KBM-7 (cell line): ENCODE measurements around the gene SCP2.

Source experiments
- DNase-seq: peaks from one replicate; pipeline ENCODE4 v3.0.0-alpha.2; 2015
- in situ Hi-C: fragments of 300-500 bp; cut with MboI; formaldehyde crosslinking; loops from 2 replicates; pipeline ENCODE4 v1.14.3; 2020; ENCODE audit warnings: low sequenced_read_pairs, low pct_unique_long_range_greater_than_20kb, mixed read lengths

SCP2 gene

GRCh38 chr1:53075206-53075605, 148.1 kb downstream of the SCP2 start:
- in situ Hi-C loops: no loop called here
- no peak for DNase-seq

DNA sequence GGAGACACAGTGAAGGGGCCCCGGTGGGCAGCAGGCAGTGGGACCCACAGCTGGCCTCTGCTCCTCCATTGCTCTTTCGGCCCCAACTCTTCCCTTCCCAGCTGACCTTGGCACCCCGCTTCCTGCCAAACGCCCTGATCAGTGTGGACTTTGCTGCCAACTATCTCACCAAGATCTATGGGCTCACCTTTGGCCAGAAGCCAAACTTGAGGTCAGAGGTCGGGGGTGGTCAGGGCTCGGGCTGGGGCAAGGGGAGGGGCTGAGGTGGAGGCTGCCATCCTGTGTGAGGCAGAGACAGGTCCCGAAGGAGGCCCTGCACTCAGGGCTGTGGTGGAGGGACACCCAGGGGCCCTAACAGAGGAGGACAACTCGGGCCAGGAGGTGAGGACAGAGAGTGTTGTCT, 148.7 kb downstream of the SCP2 start:
- in situ Hi-C loops: no loop called here
- no peak for DNase-seq

- in situ Hi-C loops: no loop called here
- DNase-seq: no peak
Observed at GRCh38 chr1:53076165-53076564, 149.1 kb downstream of the SCP2 start.

- in situ Hi-C loops: no loop called here
Observed at GRCh38 chr1:53076721-53077598, 149.9 kb downstream of the SCP2 start.

DNA sequence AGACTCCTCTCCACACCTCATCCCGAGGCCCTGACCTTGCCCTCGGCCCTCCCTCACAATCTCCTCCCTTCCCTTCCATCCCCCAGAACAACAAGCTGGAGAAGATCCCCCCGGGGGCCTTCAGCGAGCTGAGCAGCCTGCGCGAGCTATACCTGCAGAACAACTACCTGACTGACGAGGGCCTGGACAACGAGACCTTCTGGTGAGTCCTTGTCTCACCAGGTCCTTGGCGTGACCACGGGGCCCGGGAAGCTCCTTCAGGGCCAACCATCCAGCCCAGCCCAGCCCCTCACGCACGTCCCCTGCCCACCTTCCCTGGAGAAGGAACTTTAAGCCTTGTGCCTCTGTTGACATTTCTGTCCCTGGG, 150.5 kb downstream of the SCP2 start:
- in situ Hi-C loops: no loop called here
- no peak for DNase-seq

More at GRCh38 chr1:53076721-53077598, 149.9 kb downstream of the SCP2 start:
- no peak for DNase-seq

DNA sequence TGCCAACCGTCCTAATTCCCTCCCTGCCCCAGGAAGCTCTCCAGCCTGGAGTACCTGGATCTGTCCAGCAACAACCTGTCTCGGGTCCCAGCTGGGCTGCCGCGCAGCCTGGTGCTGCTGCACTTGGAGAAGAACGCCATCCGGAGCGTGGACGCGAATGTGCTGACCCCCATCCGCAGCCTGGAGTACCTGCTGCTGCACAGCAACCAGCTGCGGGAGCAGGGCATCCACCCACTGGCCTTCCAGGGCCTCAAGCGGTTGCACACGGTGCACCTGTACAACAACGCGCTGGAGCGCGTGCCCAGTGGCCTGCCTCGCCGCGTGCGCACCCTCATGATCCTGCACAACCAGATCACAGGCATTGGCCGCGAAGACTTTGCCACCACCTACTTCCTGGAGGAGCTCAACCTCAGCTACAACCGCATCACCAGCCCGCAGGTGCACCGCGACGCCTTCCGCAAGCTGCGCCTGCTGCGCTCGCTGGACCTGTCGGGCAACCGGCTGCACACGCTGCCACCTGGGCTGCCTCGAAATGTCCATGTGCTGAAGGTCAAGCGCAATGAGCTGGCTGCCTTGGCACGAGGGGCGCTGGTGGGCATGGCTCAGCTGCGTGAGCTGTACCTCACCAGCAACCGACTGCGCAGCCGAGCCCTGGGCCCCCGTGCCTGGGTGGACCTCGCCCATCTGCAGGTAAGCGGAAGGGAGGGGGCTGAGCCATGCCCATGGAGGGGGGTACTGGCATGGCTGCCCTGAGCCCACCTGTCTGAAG, 151.4 kb downstream of the SCP2 start:
- DNase-seq: no peak

GRCh38 chr1:53079251-53079650, 152.2 kb downstream of the SCP2 start:
- no peak for DNase-seq

More for the DNA sequence above, 151.4 kb downstream of the SCP2 start:
- in situ Hi-C loops: no loop called here

DNA sequence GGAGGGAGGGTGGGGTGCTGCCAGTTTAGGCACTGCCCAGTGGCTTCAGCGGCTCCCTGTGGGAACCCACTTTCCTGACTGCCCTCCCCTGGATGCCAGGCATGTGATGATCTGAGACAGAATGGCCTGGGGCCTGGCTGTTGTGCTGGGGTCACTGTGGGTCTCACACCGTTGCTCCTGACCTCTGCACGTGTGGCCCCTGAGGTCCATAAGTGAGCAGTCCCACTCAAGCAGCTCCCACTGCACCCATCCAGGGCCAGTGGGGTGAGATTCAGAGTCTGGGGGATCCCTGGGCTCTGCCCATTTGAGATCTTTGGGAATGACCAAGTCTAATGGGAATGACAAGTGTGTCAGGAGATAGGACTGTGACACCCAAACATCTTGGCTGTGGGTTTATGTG, 153.0 kb downstream of the SCP2 start:
- no peak for DNase-seq
- in situ Hi-C loops: no loop called here

More at GRCh38 chr1:53079251-53079650, 152.2 kb downstream of the SCP2 start:
- in situ Hi-C loops: no loop called here

DNA sequence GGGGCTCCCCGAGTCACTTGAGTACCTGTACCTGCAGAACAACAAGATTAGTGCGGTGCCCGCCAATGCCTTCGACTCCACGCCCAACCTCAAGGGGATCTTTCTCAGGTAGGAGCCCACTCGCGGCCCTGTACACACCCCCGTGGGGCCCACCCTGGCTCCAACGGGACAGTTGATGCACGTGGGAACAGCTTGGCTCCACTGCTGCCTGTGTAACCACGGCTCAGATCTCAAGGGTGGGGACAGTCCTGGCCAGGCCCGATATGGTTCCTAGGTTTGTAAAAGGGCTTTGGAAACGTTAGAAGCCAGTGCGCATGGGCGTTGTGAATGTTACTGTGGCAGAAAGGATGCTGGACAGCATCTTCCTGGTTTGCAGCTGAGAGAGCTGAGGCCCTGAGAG, 153.7 kb downstream of the SCP2 start:
- DNase-seq: no peak
- in situ Hi-C loops: no loop called here

- no peak for DNase-seq
- in situ Hi-C loops: no loop called here
Observed at GRCh38 chr1:53081384-53082066, 154.4 kb downstream of the SCP2 start.

- in situ Hi-C loops: no loop called here
- DNase-seq: no peak
Observed at GRCh38 chr1:53082826-53083455, 155.9 kb downstream of the SCP2 start.

GRCh38 chr1:53083636-53084588, 156.8 kb downstream of the SCP2 start:
- in situ Hi-C loops: no loop called here
- no peak for DNase-seq

DNA sequence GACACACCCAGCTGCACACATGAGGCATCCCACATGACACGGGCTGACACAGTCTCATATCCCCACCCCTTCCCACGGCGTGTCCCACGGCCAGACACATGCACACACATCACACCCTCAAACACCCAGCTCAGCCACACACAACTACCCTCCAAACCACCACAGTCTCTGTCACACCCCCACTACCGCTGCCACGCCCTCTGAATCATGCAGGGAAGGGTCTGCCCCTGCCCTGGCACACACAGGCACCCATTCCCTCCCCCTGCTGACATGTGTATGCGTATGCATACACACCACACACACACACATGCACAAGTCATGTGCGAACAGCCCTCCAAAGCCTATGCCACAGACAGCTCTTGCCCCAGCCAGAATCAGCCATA, 157.5 kb downstream of the SCP2 start:
- DNase-seq: no peak
- in situ Hi-C loops: no loop called here

- DNase-seq: no peak
- in situ Hi-C loops: no loop called here
Observed at GRCh38 chr1:53085405-53085804, 158.3 kb downstream of the SCP2 start.

DNA sequence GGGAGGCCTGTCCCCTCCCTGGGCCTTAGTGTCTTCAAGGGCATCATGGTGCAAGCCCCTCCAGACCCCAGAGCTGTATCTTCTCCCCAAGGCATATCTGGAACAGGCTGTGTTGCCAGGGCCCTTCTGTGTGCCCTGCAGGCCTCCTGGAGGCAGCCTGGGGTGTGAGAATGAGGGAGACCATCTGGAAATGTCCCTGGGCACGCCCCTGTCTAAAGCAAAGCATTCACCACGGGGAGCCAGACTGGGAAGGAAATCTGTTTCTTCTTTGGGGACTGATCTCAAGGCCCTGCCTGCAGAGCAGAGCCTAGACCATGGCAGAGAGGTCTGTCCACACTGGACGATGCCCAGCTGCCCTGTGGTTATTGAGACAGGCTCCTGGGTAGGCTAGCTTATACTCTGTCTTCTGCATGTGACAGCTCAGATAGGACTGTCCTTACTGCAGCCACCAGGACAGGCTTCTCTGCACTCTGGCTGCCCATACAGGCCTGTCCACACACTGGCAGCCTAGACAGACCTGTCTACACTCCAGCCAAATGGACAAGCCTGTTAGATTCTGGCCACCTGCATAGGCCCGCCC, 159.5 kb downstream of the SCP2 start:
- DNase-seq: no peak
- in situ Hi-C loops: no loop called here

GRCh38 chr1:53087332-53088285, 160.5 kb downstream of the SCP2 start:
- in situ Hi-C loops: no loop called here
- DNase-seq: no peak
